HG03432 (cell line): Measurements from ENCODE around the gene EML1.
"Not testable (repeated sequence)": the region's sequence is repeated elsewhere in the genome, so short reads cannot be mapped to it uniquely, and the experiment has no call there.

ENCODE experiments used
- ATAC-seq: cut with Tn5 transposase; IDR thresholded peaks from one replicate; pipeline ENCODE4 v1.9.1; 2021; ENCODE audit warnings: mild to moderate bottlenecking, moderate library complexity; ENCODE audit not compliant: unreplicated experiment

EML1 gene

GRCh38 chr14:99930420-99931274 lies 137.4 kb downstream of the EML1 start:
- ATAC-seq: peak; percentile 95

DNA sequence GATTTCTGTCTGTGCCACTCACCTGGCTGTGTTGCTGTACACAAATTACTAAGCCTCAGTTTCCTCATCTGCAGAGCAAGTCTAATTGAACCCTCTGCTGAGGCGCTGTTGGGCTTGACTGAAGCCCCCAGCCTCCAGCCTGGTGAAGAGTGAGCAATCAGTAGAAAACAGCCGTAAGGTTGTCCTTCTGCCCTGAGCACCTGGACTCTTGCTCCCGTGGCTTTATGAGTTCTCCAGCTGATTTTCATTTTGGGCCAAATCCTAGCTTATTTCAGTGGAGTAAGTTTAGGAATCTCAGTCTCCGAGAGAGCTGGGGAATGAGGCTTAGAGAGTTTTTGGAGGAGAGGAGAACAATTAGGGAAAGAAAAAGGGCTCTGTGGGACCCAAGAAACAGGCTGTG lies 138.1 kb downstream of the EML1 start:
- no peak for ATAC-seq

GRCh38 chr14:99936056-99936455 lies 142.8 kb downstream of the EML1 start:
- no peak for ATAC-seq

- ATAC-seq: peak; percentile 90
These were observed 143.7 kb downstream of the EML1 start for GRCh38 chr14:99936738-99937474.

DNA sequence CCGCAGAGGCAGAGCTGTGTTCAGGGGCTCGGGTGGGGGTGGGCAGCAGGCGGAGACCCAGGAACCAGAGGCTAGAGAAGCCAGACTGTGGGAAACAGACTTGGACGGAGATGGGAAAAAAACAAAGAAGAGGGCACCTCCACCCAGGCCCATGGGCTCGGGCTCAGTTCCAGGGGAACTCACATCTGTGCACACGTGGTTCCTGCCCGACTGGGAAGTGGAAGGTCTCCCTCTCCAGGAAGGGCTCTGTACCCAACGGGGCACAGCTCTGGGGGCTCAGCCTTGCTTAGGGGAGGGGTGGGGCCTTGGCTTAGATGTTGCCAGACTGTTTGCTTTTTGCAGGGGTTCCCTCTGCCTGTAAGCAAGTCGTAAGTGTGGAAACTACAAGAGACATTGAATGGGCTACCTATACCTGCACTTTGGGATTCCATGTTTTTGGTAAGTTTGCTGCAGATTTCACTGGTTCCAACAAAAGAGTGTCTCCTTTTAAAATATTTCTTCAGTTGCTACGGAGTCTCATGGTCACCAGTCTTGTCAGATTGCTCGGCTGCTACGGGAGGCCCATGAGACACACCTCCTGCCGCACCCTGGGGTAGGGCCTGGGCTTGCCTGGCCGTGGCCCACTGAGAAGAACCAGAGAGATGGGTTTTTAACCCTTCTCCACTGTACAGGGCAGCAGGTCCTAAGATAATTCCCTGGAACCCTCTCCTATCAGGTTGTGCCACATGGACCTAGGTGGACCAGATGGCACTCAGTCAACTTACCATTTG lies 144.4 kb downstream of the EML1 start:
- peak; percentile 49 for ATAC-seq

DNA sequence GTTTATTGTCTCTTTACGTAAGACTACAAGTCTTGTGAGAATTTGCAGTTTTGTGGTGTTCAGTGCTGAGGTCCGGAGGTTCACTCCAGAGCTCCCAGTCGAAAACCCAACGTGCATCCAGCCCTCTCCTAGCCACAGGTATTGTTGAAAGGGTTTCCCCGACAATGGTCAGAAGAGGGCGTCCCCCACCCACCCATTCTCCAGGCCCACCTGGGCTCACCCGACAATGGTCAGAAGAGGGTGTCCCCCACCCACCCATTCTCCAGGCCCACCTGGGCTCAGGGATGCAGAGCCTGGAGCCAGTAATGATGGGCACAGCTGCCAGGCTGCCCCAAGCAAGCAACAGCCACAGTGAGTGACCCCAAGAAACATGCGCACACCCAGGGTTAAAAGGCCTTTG lies 145.2 kb downstream of the EML1 start:
- no peak for ATAC-seq

DNA sequence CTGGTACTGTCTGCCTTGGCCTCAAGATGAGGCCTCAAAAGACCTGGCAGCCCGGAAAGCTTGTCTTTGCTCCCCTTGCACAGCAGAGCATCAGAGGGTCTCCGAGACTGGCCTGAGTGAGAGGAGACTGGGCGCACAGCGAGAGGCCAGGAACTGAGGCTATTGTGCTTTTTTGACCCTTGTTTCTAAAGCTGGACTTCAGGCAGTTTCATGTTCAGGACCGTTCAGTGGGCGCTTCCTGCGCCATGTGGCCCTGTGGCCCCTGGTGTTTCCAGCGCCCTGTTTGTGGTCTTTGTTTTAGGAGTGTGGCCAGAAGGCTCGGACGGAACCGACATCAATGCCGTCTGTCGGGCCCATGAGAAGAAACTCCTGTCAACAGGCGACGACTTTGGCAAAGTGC lies 145.7 kb downstream of the EML1 start:
- ATAC-seq: no peak

GRCh38 chr14:99939421-99939820 lies 146.2 kb downstream of the EML1 start:
- no peak for ATAC-seq

- ATAC-seq: no peak
These were observed 146.9 kb downstream of the EML1 start for GRCh38 chr14:99940064-99940463.

DNA sequence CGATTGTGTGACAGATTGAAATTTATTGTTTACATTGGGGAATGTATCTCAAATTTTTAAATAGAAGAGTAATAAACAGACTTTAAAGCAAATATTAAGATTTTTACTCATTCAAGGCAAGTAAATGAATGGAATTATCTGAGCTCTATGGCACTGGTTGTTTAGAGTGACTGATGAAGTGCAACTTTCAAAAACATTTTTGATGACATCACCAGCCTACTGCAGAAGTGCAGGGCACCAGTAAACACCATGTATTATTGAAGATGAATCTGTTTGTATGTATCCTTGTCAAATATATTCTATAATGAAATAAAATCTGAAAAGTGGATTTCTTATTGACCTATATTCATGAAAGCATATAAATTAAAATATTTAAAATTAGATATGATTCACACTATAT lies 148.0 kb downstream of the EML1 start:
- no peak for ATAC-seq

DNA sequence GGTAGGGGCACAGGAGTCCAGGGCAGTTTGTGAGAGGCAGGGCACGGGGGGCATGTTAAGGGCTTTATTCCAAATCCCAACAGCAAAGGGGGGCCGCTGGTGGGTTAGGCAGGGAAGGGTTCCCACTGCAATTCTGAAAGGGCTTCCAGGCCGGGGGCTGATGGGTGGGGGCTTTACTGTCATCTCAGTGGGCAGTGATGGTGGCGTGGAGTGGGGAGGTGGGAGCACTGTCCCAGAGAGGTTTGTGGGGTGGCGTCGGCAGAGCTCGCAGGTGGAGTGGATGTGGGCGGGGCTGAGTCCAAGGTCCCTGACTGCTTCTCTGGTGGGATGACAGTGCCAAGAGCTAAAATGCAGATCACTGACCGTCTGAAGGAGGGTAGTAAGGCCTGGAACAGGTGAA lies 150.4 kb downstream of the EML1 start:
- no peak for ATAC-seq

- ATAC-seq: no peak
These were observed 151.0 kb downstream of the EML1 start for GRCh38 chr14:99944241-99944651.

DNA sequence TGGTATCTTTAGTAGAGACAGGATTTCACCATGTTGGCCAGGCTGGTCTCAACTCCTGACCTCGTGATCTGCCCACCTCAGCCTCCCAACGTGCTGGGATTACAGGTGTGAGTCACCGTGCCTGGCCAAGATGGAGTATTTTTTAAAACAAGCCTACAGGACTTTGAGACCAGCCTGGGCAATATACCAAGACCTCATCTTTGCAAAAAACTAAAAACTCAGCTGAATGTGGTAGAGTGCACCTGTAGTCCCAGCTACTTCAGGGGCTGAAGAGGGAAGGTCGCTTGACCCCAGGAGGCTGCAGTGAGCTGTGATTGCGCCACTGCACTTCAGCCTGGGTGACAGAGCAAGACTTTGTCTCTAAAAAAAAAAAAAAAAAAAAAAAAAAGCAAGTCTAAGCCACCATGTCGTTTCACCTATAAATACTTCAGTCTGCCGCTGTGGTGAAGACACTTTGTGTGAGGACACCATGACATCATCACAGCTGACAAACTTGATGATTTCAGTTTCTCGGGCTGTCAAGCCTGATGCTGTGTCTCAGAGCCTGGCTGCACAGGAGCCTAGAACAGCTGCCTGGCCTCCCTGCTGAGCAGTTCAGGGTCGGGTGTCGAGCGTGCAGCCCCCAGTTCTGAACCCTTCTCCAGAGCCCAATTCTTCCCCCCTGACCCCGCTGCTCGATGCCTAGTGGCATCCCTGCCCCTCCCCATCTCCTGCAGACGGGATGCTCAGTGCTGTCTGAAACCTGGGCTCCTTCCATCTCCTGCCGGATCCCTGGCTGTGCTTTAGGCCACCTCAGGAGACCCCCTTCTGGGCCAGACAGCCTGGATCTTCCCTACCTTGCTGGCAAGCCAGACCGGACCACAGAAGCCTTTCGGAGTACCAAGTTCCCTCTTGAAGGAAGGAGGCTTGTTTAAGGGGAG lies 152.8 kb downstream of the EML1 start:
- peak; percentile 40 for ATAC-seq

DNA sequence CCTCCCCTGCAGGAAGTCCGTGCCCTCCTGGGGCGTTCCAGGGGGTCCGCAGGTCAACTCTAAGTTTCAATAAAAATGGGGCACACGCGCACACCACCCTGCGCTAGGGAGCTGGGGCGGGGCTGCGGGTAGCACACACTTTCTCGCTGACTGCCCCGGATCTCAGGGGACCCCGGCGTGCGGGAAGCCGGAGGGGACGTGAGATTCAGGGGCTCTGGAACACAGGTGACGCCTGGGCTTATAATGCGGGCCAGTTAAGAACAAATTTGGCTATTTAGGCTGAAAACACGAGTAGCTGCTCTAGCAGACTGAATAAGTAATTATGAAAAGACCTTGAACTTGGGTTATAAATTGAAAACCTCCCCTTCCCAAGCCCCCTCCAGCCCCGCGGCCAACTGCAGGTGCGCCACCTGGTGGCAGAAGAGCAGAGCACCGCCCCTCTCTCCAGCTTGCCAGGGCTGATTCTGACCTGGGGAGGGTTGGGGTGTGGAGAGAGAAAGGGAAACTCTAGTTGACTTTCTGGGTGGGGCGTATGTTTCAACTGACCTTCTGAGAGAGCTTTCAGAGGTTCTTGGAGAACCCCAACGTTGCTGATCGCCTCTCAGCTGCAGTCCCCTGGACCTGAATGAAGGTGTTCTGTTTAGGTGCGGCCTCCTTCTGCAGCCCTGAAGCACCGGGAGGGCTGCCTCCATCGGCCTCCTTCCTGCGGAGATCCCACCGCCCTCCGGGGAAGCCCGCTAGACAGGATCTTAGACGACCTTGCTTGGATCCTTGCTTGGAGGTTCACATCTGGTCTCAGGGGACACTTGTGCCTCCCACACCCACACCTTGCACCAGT lies 153.7 kb downstream of the EML1 start:
- ATAC-seq: peak; percentile 72

DNA sequence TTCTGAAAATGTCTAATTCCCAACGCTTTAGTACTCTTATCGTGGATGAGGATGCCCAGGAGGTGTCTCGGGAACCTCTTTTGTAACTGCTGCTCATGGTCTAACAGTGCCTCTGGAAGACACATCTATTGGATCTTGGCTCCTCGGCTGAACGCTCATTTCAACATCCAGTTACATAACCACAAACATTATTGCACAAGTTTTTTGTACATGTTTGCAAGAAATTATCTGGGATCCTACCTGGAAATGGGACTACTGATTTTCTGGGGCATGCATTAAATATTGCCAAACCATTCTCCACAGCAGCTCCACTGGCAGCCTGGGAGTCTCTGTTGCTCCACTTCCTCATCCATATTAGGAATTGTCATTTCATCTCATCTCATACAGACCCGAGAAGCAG lies 154.5 kb downstream of the EML1 start:
- no peak for ATAC-seq

- ATAC-seq: not testable (repeated sequence)
These were observed 156.0 kb downstream of the EML1 start for GRCh38 chr14:99949011-99949732.

- ATAC-seq: no peak
These were observed 157.0 kb downstream of the EML1 start for GRCh38 chr14:99950181-99950580.

GRCh38 chr14:99951085-99951484 lies 157.9 kb downstream of the EML1 start:
- no peak for ATAC-seq

DNA sequence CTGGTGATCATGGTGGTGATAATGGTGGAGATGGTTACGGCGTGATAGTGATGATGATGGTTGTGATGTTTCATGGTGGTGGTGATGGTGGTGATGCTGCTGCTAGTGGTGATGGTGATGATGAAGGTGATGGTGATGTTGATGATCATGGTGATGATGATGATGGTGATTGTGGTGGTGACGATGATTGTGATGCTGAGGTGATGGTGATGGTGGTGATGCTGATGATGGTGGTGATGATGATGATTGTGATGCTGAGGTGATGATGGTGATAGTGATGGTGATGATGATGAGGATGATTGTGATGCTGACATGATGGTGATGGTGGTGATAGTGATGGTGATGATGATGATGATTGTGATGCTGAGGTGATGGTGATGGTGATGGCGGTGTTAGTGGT lies 158.8 kb downstream of the EML1 start:
- no peak for ATAC-seq
